Activated CD8-positive, alpha-beta T cell treated with anti-CD3 and anti-CD28 coated beads for 36 hours (primary cell): ENCODE data around the gene GRIN1. TPM values are rescaled to one million over a fixed set of nuclear protein-coding genes. Genes with fewer than 3 reads are reported as not detected.

ENCODE experiments used
- ATAC-seq: fragments of 200-7000 bp; cut with Tn5 transposase; one replicate; pipeline ENCODE4 v1.10.0; 2021; ENCODE audit warnings: mild to moderate bottlenecking, moderate library complexity
- CTCF ChIA-PET: fragments of 350-600 bp; sonication (Branson Sonifier 250); formaldehyde crosslinking; loops from one replicate; lab custom pipeline; 2021; ENCODE audit warnings: antibody characterized with exemption; lab: Charles Lee
- POLR2A ChIA-PET: fragments of 350-600 bp; sonication (Branson Sonifier 250); formaldehyde crosslinking; loops from one replicate; lab custom pipeline; 2021; ENCODE audit warnings: antibody characterized with exemption; lab: Charles Lee
- DNase-seq: peaks from one replicate; pipeline ENCODE4 v3.0.0-alpha.2; 2020
- H3K27ac Mint-ChIP-seq: one replicate; pipeline ENCODE4 v1.8.0; 2021; ENCODE audit warnings: mild to moderate bottlenecking, mixed read lengths
- H3K27me3 Mint-ChIP-seq: one replicate; pipeline ENCODE4 v1.8.0; 2021; ENCODE audit warnings: mixed read lengths
- H3K36me3 Mint-ChIP-seq: one replicate; pipeline ENCODE4 v1.8.0; 2021; ENCODE audit warnings: low read depth, mixed read lengths
- H3K4me1 Mint-ChIP-seq: one replicate; pipeline ENCODE4 v1.8.0; 2021; ENCODE audit warnings: low read depth, mixed read lengths
- H3K4me3 Mint-ChIP-seq: one replicate; pipeline ENCODE4 v1.8.0; 2021; ENCODE audit warnings: mild to moderate bottlenecking, moderate library complexity, mixed read lengths
- H3K9me3 Mint-ChIP-seq: one replicate; pipeline ENCODE4 v1.8.0; 2021; ENCODE audit warnings: mixed read lengths
- intact Hi-C: fragments of 100-400 bp; cut with micrococcal nuclease; formaldehyde crosslinking; loops from one replicate; pipeline ENCODE4 v1.10.0; 2022
- total RNA-seq, 2 experiments: library from RNA; stranded (reverse); gene quantifications; one replicate each; pipeline ENCODE4 v1.2.3, GENCODE V29; 2021
- TF ChIP-seq, protein P1 (sequence below): fragments of 200-600 bp; IDR thresholded peaks from one replicate; pipeline ENCODE4 v1.8.0; 2022; ENCODE audit warnings: antibody characterized with exemption, mild to moderate bottlenecking

Gene GRIN1
- total RNA-seq, 2 experiments from 2014 or later, result not detected

DNA sequence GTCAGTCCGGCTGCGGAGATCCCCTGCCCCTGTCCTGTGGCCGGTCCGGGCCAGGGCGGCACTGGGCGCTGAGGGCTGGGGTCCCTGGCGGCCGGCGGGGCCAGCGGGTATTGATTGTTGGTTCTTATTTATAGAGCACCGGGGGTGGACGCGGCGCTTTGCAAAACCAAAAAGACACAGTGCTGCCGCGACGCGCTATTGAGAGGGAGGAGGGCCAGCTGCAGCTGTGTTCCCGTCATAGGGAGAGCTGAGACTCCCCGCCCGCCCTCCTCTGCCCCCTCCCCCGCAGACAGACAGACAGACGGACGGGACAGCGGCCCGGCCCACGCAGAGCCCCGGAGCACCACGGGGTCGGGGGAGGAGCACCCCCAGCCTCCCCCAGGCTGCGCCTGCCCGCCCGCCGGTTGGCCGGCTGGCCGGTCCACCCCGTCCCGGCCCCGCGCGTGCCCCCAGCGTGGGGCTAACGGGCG is 28.4 kb downstream of the GRIN1 start:
- ATAC-seq (no peak), DNase-seq (no peak)
- POLR2A ChIA-PET, result no interaction called here
- Mint-ChIP-seq H3K27ac (no peak overlapping the region), H3K36me3 (no peaks in the 10 kb centered on the region), H3K4me3 (no peak overlapping the region), H3K9me3 (no peaks in the 10 kb centered on the region), H3K27me3 (peaks cover 31% of the 10 kb centered on the region), H3K4me1 (peaks cover 4% of the 10 kb centered on the region)
- intact Hi-C loops, result no loop called here
- TF ChIP-seq, protein P1, sequence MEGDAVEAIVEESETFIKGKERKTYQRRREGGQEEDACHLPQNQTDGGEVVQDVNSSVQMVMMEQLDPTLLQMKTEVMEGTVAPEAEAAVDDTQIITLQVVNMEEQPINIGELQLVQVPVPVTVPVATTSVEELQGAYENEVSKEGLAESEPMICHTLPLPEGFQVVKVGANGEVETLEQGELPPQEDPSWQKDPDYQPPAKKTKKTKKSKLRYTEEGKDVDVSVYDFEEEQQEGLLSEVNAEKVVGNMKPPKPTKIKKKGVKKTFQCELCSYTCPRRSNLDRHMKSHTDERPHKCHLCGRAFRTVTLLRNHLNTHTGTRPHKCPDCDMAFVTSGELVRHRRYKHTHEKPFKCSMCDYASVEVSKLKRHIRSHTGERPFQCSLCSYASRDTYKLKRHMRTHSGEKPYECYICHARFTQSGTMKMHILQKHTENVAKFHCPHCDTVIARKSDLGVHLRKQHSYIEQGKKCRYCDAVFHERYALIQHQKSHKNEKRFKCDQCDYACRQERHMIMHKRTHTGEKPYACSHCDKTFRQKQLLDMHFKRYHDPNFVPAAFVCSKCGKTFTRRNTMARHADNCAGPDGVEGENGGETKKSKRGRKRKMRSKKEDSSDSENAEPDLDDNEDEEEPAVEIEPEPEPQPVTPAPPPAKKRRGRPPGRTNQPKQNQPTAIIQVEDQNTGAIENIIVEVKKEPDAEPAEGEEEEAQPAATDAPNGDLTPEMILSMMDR, result no peak
- CTCF ChIA-PET, result interaction anchor here (0.8 to 1.9 kb wide), 2 partner anchors 9 to 17 kb away, joined by 3 to 7 read pairs; no protein-coding TSS in a partner anchor

DNA sequence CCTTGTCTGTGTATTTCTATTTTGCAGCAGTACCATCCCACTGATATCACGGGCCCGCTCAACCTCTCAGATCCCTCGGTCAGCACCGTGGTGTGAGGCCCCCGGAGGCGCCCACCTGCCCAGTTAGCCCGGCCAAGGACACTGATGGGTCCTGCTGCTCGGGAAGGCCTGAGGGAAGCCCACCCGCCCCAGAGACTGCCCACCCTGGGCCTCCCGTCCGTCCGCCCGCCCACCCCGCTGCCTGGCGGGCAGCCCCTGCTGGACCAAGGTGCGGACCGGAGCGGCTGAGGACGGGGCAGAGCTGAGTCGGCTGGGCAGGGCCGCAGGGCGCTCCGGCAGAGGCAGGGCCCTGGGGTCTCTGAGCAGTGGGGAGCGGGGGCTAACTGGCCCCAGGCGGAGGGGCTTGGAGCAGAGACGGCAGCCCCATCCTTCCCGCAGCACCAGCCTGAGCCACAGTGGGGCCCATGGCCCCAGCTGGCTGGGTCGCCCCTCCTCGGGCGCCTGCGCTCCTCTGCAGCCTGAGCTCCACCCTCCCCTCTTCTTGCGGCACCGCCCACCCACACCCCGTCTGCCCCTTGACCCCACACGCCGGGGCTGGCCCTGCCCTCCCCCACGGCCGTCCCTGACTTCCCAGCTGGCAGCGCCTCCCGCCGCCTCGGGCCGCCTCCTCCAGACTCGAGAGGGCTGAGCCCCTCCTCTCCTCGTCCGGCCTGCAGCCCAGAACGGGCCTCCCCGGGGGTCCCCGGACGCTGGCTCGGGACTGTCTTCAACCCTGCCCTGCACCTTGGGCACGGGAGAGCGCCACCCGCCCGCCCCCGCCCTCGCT is 29.0 kb downstream of the GRIN1 start:
- CTCF ChIA-PET, result interaction anchor here (0.8 to 1.0 kb wide), 2 partner anchors 17 to 55 kb away, joined by 3 read pairs; partner anchors contain the start of gene RNF208
- POLR2A ChIA-PET, result interaction anchor here (0.7 to 1.6 kb wide), 2 partner anchors 9 to 13 kb away, joined by 3 to 4 read pairs; no protein-coding TSS in a partner anchor
- intact Hi-C loops, result no loop called here
- Mint-ChIP-seq H3K4me1 (peaks cover 4% of the 10 kb centered on the region), H3K9me3 (no peaks in the 10 kb centered on the region), H3K4me3 (no peak overlapping the region), H3K27ac (no peak overlapping the region), H3K36me3 (no peaks in the 10 kb centered on the region), H3K27me3 (peaks cover 28% of the 10 kb centered on the region)
- DNase-seq, result no peak
- TF ChIP-seq, protein P1, result no peak
- ATAC-seq, result peak; percentile 56

- H3K9me3 Mint-ChIP-seq, result no peaks in the 10 kb centered on the region
- intact Hi-C loops, result no loop called here
- H3K4me1 Mint-ChIP-seq, result peaks cover 6% of the 10 kb centered on the region
- ChIA-PET CTCF (interaction anchor here (1.0 to 1.3 kb wide), 2 partner anchors 40 to 54 kb away, joined by 3 to 4 read pairs; partner anchors contain the start of gene RNF208), POLR2A (interaction anchor here (0.7 to 1.6 kb wide), 3 partner anchors 8 to 21 kb away, joined by 3 to 4 read pairs (median 3); no protein-coding TSS in a partner anchor)
- ATAC-seq (peak; percentile 31), DNase-seq (no peak)
- peaks cover 29% of the 10 kb centered on the region for H3K27me3 Mint-ChIP-seq
- H3K36me3 Mint-ChIP-seq, result no peaks in the 10 kb centered on the region
- no peak overlapping the region for H3K27ac Mint-ChIP-seq
- H3K4me3 Mint-ChIP-seq, result no peak overlapping the region
- TF ChIP-seq, protein P1, result no peak
Measured at GRCh38 chr9:137168573-137168903, 29.6 kb downstream of the GRIN1 start.

DNA sequence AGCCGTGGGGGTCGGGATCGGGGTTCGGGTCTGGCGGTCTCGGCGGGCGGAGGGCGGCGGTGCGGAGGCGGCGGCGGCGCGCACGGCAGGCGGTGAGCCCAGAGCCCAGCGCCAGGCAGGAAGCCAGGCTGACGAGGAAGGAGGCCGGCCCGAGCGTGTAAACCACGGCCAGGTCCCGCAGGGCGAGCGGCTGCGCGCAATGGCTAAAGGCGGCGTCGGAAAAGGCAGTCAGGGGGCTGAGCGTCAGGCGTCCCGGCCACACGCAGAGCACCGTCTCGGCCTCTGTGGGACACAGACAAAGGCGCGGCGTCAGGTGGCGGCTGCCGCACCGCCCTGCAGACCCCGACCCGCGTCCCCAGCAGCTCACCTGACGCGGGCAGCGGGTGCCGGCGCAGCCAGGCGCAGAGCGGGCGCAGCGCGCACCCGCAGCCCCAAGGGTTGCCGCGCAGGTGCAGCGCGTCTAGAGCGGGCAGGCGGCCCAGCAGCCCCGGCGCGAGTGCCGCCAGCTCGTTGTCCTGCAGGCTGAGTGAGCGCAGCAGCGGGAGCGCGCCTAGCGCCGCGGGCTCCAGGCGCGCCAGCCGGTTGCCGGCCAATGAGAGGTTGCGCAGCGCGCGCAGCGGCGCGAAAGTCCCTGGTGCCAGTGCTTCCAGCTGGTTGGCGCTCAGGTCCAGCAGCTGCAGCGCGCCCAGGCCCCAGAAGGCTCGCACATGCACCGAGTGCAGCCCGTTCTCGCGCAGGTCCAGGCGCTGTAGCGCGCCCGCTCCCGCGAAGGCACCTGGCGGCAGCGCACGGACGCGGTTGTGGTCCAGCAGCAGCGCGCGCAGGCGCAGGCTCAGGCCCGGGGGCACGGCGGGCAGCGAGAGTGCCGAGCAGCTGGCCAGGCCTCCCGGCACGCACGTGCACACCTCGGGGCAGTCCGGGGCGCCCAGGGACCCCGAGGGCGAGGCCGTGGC is 30.2 kb downstream of the GRIN1 start:
- H3K9me3 Mint-ChIP-seq, result no peaks in the 10 kb centered on the region
- intact Hi-C loops, result no loop called here
- no peaks in the 10 kb centered on the region for H3K36me3 Mint-ChIP-seq
- peaks cover 9% of the 10 kb centered on the region for H3K4me1 Mint-ChIP-seq
- POLR2A ChIA-PET, result interaction anchor here (0.5 to 1.6 kb wide), 4 partner anchors 12 to 177 kb away, joined by 3 to 4 read pairs (median 4); partner anchors contain the start of gene PAXX
- DNase-seq, result no peak
- H3K4me3 Mint-ChIP-seq, result peak overlapping the region; percentile 35
- H3K27me3 Mint-ChIP-seq, result peaks cover 27% of the 10 kb centered on the region
- ATAC-seq, result peak; percentile 31
- TF ChIP-seq, protein P1, result no peak
- H3K27ac Mint-ChIP-seq, result no peak overlapping the region
- CTCF ChIA-PET, result interaction anchor here (0.9 to 1.3 kb wide), 3 partner anchors 9 to 53 kb away, joined by 3 to 4 read pairs (median 3); partner anchors contain the start of gene RNF208
